Embryonic facial prominence (tissue), 1 donor: ENCODE measurements around the gene PGBD2.
"Not testable (repeated sequence)": the region's sequence is repeated elsewhere in the genome, so short reads cannot be mapped to it uniquely, and the experiment has no call there.

Experiments used
- DNase-seq: peaks from one replicate; pipeline ENCODE4 v3.0.0-alpha.2; 2016; ENCODE audit errors: extremely low spot score

PGBD2 gene, protein sequence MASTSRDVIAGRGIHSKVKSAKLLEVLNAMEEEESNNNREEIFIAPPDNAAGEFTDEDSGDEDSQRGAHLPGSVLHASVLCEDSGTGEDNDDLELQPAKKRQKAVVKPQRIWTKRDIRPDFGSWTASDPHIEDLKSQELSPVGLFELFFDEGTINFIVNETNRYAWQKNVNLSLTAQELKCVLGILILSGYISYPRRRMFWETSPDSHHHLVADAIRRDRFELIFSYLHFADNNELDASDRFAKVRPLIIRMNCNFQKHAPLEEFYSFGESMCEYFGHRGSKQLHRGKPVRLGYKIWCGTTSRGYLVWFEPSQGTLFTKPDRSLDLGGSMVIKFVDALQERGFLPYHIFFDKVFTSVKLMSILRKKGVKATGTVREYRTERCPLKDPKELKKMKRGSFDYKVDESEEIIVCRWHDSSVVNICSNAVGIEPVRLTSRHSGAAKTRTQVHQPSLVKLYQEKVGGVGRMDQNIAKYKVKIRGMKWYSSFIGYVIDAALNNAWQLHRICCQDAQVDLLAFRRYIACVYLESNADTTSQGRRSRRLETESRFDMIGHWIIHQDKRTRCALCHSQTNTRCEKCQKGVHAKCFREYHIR

DNA sequence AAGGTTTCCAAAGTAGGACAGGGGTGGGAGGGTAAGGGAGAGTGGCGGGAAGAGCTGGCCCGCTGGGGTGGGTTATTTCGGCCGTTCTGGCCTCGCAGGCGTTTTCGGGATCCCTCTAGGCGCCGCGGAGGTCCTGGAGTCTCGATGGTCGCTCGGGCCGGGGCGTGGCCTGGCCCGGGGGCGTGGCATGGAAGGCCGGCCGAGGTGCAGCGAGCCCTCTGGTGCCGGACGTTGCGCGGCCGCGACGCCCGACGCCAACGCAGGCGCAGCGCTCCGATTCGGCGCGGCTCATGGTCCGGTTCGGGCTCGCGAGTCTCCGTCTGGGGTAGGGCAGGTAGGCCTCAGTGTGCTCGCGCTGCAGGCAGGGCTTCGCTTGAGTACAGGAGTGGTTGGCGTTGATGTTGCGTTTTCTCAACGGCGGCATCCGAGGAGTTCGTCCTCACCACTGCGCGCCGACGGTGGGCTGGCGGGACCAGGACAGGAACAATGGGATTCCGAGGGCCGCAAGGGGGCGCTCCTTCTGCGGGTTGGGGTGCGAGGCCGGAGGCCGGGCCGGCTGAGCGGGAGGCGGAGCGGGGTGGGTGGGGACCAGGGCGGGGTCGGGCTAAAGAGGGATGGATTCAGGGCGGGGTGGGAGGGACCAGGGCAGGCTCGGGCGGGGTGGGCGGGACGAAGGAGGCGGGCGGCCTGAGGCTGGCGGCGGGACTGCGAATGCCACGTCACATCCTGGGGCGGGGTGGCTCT is at the start of gene PGBD2:
Gene PGBD2 (plus strand): TSS at position 227 of the 744 bp plus-strand sequence. CDS start 7,628 bp downstream, outside the sequence.
- DNase-seq, result peak; percentile 85

DNA sequence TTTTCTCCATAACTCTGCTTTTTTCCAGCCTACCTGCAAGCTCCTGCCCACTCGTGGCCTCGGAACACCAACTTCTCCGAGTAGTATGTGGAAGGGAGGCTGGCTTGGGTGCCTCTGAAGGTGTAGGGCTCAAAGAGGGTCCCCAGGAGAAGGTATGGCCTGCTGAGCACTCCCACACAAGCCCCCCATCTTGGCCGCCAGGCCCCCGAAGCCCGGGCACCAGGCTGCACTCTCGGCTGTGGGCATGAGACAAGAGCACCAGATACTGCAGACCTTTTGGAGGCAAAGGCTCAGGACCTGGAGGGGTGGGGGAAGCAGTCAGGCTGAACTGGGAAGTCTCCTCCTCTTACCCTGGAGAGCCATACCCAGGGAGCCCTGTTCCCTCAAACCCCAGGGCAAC is 48.8 kb upstream of the PGBD2 start:
- DNase-seq, result no peak

DNA sequence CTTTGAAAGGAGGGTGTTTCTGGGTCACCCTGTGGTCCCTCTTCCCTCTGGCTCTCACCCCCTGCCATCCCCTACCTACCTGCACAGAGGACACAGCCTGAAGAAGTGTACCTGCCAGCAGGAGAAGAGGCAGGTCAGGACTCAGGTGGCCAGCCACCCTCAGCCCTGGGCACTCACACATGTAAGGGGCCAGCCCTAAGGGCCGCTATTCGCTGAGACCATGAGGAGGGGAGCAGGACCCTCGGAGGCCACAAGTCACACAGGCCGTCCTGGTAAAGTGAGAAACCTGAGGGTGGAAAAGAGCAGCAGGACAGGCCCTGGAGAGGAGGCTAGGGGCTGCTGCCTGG is 48.3 kb upstream of the PGBD2 start:
- DNase-seq, result no peak

DNA sequence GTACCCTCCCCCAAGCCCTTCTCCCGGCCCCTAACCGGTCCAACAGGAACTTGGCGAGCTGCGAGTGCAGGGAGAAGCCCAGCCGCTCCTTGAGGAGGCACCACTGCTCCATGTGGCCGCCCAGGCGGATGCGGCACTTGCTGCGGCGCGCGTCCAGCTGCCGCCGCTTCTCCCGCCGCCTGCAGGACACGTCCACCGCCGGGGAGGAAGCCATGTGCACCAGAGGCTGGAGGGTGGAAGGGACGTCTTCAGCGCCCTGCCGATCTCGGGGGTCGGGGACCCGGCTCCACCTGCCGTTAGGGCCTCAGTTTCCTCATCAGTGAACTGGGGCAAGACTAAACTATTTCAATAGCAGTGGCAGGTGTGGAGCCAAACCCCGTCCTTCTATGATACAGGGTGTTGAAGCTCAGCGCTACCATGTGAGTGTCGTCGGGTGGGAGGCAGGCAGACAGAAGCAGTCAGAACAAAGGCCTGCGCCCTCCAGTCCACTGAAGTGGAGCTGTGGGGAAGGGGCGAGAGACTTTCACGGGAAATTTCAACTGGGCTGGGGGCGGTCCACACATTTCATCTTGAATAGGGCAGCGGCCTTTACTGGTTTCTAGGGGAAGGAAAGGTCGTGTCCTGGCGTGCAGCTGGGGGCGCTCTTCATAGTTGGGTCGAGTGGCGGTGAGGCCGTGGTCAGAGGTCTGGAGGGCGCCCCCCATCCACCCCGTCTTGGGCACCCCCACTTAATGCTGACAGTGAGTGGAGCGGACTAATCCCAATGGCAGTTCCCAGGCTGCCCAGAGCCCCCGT is 47.7 kb upstream of the PGBD2 start:
- DNase-seq, result no peak

DNA sequence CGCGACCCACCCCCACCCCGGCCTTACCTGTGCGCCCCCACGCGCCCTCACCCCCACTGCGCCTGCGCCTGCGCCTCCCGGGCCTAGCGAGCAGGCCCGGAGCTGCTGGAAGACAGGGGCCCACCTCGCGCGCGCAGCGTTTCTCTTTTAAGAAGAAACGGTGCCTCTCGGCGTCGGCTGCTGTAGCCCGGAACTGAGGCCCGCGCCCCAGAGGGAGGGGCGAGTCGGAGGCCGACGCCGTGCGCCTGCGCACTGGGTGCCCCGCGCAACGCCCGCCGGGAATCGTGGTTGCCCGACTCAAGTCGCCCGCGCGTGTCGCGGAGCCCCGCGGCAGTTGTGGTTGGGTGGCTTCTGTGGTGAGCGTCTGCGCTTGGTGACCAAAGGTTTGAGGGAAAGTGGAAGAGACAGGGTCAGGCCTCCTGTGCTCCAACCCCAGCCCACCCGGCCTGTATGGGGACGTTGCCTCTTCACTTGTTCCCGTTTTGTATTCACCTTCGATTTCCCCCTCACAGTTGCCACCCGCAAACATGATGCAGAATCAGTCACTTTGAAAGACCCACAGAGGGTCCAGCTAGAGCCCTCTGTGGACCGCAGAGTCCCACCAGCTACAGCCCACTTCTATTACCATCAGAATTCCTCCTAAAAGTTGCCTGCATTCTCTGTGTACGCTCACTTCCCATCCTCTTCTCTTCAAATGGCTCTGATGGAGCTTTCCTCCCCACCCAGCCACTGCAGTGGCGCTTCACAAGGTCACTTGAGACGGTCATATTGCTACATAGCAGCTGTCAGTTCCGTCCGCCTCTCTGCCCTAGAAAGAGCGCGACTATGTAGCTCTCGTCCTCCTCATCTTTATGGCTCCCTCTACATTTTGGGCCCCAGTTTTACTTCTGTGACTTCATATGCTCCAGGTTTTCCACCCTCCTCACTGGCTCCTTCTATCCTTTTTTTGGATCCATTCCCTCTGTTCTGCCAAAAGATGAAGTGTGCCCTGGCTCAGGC is 46.8 kb upstream of the PGBD2 start, which contains the start of gene ZNF692:
Gene ZNF692 (minus strand): TSS at position 195 of the 999 bp plus-strand sequence. CDS start 776 bp downstream, outside the sequence.
- DNase-seq, result peak; percentile 95

DNA sequence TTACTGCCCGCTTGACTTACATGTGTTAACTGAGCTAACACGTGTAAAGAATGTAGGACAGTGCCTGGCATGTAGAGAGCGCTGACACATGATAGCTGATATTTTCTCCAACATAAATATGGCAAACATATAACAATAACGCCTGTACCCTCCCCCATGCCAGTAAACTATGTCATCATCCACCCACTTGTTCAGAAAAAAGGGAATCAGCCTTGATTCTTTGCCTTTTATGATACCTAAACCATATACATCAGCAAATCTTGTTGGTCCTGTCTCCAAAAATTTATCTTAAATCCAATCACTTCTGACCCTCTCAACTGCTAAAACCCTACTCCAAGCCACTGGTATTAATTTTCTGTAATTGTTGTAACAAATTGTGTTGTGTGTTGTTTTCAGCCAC is 46.0 kb upstream of the PGBD2 start:
- DNase-seq, result no peak

DNA sequence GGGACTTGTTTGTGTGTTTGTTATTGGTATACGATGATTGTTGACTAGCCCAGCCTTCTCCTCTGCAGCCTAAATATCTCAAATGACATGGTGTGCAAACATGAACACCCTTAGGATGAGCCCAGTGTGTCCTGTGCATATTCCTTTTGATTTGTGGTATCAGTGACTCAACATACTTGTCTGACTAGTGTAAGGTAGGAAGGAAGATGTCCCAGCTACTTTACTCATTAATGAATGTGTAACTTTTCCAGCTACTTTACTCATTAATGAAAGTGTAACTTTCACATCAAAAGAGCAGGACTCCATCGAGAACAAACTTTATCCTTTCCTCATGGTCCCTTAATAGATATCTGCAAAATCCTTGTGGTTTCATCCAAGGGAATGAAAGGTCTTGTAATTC is 44.4 kb upstream of the PGBD2 start:
- no peak for DNase-seq

DNA sequence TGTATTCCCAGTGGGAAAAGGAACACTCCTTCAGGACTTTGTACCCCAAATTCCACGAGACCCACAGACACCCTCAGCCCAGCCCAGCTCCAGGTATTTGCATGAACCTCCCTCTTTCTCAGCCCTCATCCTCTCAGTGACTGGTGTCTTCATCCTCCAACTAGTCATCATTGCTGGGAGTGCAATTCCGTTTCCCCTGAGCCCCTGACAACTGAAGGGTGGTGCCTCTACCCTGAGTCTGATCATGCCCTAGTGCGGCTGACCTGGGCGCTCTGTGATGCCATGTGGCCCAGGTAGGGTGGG is 43.4 kb upstream of the PGBD2 start:
- DNase-seq, result no peak

DNA sequence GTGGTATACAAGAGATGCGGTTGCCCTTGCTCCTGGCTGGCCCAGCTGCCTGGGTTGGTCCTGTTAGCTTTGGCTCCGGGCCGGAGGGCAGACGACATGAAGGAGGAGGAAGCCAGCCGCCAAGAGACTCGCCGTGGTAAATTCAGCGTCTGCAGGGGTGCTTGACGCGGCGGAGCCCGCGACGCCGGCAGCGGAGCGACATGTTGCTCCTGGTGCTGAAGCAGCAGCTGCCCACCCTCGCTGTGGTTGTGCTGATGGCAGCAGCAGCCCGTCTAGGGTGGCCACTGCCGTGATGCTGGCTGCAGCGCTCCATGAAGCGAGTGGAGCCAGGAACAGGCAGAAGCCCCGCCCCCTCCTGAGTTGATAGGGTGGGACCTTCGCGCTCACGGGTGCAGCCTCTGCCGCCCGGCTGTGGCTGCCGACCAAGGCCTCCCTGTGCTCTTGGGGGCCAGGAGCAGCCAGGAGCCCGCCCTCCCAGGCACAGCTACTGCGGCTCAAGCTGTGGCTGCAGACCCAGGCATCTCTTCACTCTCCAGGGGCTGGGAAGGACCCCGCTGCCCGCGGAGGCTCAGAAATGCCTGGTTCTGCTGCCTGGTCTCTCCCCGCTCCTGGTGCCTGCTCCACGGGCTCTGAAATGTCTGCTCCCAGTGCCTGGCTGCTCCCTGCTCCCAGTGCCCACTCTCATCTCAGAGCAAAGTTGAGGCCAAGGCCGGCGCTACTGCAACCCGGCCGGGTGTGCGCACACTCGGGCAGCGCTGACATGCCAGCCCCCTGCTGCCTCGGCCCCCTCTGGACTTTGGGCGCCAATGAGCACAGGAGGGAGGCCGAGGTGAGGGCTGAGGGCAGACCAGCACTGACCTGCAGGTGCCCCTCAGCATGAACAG is 42.8 kb upstream of the PGBD2 start:
- peak; percentile 22 for DNase-seq

DNA sequence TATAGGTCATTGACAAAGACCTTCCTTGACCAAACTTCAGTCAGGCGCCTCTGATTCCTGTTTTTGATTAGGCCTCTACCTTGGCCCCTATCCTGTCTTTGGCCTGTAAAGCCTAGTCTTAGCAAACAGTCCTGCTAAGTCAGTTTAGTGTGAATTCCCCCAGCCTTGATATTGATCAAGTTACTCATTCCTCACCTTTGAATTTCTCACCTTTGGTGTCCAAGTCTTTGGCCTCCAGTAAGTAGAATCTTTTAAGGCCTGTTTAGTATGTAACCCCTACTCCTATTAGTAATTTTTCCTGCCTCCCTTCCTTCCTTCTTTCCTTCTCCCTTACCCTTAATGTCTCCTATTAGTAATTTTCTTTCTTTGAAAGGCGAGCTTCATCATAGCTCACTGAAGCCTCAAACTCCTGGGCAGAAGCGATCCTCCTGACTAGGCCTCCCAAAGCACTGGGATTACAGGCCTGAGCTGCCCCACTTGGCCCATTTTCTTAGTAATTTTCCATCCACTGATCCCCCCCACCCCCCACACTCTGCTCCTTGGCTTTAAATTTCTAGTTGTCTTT is 34.1 kb upstream of the PGBD2 start:
- no peak for DNase-seq

DNA sequence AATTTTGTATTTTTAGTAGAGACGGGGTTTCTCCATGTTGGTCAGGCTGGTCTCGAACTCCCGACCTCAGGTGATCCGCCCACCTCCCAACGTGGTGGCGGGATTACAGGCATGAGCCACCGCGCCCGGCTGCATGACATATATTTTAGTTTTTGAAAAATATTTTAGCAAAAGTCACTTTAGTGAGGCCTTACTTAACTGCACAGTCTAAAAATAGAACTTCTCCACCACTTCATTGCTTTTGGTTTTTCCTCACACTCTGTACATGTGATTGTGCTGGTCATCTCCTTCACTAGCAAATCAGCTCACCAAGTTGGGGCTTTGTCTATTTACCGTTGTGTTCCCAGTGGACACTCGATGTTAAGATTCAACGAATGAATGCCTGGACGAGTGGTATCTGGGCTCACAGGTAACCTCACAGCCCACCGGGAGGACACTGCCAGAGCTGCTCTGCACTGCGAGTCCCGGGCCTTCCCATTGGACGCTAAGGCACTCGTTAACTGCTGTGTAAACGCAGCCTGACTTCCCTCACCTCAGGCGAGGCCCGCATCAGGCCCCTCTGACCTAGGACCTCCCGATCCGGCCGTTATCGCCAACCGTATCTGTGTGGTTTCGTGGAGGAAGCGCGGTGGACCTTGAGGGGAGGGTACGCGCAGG is 33.2 kb upstream of the PGBD2 start:
- DNase-seq, result peak; percentile 36

DNA sequence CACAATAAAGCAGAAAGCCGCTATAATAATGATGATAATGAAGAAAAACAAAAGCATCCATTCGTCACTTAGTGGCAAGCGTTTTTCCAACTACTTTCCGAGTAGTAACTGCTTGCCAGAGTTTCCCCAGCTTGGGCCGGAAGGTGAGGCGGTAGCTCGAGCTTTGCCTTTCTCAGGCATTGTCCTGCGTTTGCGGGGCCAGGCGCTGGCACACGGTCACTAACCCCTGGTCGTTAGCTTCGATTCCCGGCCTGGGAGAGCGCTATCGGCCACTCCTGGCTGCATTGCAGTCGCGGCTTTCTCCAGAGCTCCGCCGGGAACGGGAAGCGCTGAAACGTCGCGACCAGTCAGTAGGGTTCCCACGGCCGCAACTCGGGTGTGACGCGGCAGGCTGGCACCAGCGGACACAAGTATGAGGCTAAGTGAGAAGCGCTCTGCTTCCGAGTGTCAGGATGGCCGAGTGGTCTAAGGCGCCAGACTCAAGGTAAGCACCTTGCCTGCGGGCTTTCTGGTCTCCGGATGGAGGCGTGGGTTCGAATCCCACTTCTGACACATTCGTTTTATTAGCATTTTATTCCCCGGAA is 32.5 kb upstream of the PGBD2 start:
- DNase-seq, result peak; percentile 90

DNA sequence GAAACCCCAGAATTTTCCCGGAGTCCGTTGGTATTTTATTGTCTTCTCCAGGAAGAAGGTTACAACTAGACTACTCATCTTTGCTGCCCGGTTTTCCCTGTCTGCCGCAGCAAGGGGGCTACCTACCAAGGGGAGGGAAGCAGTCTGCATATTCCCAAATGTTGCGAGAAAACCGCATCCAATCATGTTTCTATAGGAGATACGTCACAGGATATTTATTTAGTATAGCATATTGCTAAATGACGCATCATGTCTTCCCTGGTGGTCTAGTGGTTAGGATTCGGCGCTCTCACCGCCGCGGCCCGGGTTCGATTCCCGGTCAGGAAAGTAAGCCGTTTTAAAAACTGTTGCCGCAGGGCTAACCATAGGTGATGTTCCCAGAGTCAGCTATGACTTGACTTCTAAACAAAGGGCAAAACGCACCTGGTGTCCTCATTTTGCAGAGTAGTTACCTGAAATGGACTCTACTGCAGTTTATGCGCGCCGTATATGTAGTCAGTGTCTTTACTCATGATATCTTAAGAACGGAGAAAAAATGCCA is 32.0 kb upstream of the PGBD2 start:
- peak; percentile 85 for DNase-seq

DNA sequence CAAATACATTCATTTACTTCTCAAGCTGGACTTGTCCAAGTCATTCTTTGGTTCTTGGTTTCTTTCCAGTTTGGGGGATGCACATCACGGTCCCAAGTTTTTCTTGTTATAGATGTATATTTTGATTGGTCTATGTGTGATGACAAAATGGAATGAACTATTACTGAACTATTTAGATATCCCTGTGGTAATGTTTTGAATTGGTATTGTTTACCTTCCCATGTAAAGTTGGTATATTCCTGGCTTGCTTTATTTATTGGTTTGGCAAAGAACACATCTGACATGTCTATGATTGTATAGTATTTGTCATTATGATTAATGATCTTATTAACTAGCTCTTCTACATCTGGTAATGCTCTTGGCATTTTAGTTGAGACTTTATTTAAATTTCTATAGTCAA is 24.8 kb upstream of the PGBD2 start:
- no peak for DNase-seq

DNA sequence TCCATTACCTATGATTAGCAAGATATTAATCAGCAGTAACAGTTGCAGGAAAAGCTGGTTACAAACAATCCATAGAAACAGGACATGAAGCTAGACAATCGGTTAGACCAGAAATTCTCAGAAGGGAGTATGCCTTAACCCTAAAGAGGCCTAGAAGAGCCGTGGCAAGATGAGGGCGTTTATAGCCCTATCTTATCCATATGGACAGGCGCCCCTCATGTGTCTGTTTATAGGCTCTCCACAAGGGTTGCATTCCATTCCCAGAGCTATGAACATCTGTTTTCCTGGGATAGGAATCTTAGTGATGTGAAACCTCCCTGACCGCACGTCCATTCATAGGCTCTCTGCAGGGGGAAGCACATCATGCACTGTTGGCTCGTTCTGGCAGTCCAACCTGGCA is 23.6 kb upstream of the PGBD2 start:
- not testable (repeated sequence) for DNase-seq

DNA sequence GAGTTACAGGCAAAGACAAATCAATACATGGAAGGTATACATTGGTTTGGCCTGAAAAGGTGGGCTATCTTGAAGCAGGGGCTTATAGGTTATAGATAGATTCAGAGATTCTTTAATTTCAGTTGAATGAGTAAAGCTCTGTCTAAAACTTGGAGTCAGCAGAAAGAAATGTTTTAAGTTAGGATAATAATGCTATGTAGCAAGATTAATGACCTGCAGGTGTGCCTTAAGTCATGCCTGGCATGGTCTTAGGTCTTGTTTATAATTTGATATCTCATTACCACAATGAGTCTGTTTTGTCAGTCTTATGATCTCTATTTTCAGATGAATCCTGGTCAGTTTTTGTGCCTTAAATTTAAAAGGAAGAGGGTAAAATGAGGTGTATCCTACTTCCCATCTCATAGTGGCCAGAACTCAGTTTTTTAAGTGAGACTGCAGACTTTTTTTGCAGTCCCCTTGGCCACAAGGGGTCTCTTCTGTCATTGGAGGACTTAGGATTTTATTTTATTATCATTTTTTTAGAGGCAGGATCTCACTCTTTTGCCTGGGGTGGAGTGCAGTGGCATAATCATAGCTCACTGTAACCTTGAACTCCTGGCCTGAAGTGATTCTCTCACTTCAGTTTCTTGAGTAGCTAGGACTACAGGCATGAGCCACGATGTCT is 21.3 kb upstream of the PGBD2 start:
- no peak for DNase-seq

DNA sequence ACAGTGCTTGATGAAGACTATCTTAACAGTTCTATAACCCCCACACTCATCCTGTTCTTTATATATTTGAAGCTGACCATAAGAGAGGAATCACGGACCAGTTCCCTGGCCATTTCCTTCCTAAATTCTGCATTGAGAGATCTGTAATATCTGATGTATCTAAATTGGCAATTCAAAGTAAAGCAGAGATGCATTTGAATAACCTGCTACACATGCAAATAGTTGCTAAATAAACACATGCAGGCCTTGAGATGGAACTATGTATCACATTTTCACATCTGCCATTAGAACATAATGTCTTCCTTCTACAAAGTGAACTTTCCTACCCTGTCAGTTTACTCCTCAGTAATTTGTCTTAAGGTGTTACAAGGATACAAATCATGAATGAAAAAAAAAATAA is 20.4 kb upstream of the PGBD2 start:
- no peak for DNase-seq
